ENCODE measurements around the gene HMMR. TPM values are rescaled to one million over a fixed set of nuclear protein-coding genes. Genes with fewer than 3 reads are reported as not detected.

Gene HMMR
- polyA plus RNA-seq, 1 donor = 7.2 TPM

- DNase-seq = peak; percentile 8
Observed at GRCh38 chr5:163459462-163459818, 992 bp upstream of the HMMR start.

DNA sequence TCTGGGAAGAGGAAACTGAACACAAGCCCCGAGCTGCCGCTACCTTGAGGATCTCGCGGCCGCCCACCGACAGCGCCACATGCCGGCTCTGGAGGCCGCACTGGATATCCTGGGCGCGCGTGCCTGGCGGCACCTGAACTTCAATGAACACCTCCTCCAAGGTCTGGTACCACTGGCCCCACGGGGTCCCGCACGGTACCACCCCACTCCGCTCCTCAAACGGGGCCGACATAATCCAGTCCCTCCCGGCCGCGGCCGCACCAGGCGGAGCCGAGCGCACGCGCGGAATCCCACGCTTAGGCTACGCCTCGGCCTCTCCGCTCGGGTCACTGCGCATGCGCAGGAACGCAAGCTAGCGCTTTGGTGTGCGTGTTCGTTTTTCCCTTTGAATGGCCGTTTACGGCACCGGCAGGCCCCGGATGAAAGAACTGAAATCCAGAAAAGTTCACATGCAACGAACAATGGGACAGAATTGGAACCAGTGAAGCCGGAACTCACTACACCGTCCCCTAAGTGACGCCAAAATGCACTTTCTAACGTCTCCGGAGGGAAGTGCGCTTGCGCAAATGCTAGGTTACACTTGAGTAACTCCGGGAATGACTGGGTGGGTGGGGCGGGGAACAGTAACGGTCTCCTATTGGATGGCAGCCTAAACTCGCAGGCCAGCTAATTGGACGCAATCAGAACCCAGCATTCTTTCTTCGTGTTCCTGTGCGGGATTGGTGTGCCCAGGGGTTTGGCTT lies 442 bp upstream of the HMMR start, which contains the start of gene NUDCD2:
TSS of gene NUDCD2 (minus strand) at position 284 of the 743 bp plus-strand sequence. CDS start at position 232, 52 bp downstream.
- DNase-seq = peak; percentile 97

DNA sequence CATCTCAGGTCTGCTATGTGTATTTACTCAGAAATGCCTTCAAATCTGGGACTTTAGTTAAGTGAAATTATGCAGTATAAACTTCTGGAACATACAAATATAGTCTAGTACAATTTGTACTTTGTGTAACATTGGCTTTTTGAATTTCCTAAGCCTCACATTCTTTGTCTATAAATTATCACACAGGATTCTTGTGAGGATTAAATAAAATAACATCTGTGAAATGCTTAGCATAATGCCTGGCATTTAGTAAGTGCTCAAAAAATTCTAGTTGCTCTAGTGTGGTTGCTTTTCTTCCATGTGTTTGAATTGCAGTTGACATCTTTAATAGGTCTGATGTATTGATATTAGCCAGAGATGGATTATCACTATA lies 2.6 kb downstream of the HMMR start:
- DNase-seq = no peak

GRCh38 chr5:163467682-163468081 lies 7.2 kb downstream of the HMMR start:
- DNase-seq = no peak

- no peak for DNase-seq
Observed at GRCh38 chr5:163473635-163474243, 13.3 kb downstream of the HMMR start.

DNA sequence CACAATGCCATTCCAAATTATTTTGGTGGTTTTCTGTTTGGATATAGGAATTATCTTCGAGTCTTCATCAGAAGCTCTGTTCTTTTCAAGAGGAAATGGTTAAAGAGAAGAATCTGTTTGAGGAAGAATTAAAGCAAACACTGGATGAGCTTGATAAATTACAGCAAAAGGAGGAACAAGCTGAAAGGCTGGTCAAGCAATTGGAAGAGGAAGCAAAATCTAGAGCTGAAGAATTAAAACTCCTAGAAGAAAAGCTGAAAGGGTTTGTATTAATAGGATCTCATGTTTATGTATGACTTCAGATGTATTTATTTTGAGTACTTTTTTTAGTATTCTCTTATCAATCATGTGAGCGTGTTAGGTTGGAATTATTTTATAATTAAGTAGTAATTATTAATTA lies 15.0 kb downstream of the HMMR start:
- no peak for DNase-seq

GRCh38 chr5:163478126-163478981 lies 17.9 kb downstream of the HMMR start:
- DNase-seq = no peak

GRCh38 chr5:163478982-163479271 lies 18.5 kb downstream of the HMMR start:
- DNase-seq = no peak

GRCh38 chr5:163489055-163489744 lies 28.8 kb downstream of the HMMR start:
- DNase-seq = no peak

DNA sequence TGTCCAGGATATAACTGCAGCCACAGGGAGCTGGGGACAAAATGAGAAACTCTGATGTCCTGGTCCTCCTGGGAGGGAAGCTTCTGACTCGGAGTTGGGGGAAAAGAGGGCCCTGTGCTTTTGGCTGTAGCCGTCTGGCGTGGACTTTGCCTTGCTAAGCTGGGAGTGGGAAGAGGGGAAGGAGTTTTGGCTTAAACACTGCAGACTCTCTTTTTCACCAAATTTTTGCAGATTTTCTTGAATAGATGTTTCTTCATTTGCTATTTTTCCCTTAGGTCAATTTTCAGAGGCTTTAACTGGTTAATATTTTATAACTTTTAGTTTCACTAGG lies 29.3 kb downstream of the HMMR start:
- DNase-seq = no peak

DNA sequence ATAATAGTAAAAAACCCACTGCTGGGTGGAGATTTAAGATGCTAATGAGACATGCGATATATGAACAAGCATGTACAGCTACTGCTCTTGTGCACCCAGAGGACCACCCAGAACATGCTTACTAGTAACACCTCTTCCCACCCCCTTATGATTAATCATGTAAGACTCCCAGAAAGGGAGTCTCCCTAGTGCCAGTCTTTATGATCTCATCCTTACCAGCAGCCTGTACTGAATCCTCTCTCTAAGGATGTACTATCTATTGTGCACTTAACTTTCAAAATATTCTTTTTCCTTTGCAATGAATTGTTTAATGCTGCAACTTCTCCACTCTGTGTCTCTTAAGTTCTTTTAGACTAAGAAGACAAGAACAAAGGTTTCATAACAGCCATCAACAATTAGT lies 35.9 kb downstream of the HMMR start:
- DNase-seq = no peak

DNA sequence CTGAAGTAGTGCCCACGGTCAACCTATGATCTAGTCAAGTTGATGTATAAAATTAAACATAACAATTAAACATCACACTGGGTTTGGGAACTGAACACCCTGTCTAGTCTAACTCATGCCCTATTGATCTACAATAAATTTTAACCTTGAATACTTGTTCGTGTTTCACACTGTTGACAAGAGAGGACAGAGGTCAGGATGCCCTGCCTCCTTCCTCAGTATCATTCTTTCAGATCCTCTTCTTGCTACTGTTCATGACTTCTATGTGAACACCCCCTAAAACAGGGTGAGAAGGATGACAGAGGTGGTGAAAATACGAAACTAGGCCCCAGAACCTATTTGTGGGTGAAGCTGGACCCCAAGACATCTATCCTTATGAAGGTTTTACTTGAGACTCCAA lies 36.9 kb downstream of the HMMR start:
- DNase-seq = no peak

DNA sequence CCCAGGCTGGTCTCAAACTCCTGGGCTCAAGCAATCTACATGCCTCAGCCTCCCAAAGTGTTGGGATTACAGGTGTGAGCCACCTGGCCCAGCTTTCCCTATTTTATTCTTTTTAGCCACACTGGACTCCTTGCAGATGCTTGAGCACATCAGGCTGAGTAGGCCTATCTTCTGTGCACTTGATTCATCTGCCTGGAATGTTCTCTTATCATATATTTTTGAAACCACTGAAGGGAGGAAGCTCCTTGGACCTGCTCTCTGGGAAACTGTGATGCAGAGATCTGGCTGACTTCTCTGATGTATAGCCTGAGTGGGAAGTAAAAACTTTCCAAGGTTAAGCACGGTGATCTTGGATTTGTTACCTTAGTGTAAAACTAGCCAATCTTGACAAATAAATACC lies 38.5 kb downstream of the HMMR start:
- no peak for DNase-seq

GRCh38 chr5:163502521-163502920 lies 42.1 kb downstream of the HMMR start:
- DNase-seq = no peak

DNA sequence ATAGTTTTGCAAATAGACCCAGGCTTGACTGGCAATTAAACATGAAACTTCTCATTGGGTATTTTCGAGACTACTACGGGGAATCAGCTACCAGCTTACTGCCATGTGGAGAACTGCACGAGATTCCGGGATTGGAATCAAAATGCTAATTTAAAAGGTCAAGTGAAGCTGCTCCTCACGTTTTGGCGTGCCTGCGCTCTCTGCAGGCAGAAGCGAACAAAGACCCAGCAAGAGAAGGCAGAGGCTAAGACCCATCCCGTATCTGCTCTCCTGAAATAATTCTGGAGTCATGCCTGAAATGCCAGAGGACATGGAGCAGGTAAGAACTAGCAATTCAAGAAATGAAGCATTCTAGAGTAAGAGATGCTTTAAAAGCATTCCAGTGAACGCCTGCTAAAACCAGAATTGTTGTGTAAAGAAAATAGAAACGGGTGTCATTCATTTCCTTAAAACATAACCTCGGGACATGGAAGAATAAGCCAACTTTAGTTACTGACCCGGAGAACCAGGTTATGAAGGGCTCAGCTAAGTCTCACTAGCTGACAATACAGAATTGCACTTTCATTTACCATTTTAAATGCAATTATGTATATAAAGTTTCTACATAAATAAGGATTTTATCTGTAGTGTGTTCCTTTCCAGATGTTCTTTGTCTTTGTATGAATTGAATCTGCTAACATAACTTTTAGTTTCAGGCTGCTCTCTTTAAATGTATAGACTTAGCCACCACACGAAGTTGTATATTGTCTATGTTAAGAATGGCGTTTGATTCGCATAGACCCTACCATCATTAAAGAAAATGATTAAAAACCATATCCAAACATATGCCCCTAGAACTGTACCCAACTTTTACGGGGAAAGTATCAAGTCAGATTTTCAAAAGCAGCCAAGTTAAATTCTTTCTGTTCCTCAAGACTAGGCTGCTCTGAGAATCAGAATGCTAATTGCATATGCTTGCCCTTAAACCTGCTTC lies 43.0 kb downstream of the HMMR start:
- peak; percentile 82 for DNase-seq

- peak; percentile 64 for DNase-seq
Observed at GRCh38 chr5:163504079-163504931, 43.9 kb downstream of the HMMR start.

DNA sequence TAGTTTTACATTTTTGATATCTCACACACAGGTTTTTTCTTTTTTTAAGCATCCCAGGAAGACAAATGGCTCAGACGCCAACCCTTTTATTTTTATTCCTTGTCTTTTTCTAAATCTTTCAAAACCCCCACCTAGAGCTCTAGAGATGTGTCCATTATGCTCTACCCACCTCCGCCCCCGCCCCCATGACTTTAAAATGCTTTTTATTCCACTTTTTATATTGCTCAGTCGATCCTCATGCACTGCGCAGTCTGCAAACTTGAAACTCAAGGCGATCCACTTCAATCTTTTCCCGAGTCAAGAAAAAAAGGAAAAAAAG lies 44.6 kb downstream of the HMMR start:
- no peak for DNase-seq

GRCh38 chr5:163505368-163506094 lies 45.1 kb downstream of the HMMR start, which contains the start of gene MAT2B:
Gene MAT2B, plus strand, starts transcription at chr5:163505619. Its CDS starts 68 bp downstream, at chr5:163505687.
- DNase-seq = peak; percentile 97

DNA sequence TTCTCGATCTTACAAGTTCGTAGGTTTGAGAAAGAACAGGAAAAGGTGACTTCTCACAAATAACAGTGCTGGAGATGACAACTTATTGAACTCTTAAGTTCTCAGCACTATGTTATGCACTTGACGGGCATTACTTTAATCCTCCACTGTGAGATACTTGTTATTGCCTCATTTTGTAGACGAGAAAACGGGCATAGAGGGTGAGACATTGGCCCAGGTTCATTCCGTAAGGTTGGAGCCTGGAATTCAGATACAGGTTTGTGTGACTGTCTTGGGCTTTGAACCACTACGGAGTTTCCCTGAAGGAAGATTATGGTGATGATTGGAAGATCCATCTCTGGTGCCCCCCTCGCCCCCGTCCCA lies 45.6 kb downstream of the HMMR start:
- DNase-seq = no peak

GRCh38 chr5:163506726-163507125 lies 46.3 kb downstream of the HMMR start:
- peak; percentile 12 for DNase-seq
